ENCODE data around the gene STK32B. TPM values are rescaled to one million over a fixed set of nuclear protein-coding genes. Genes with fewer than 3 reads are reported as not detected.

The STK32B gene
- total and polyA plus RNA-seq, 2 of the 8 experiments (the other 6 are each of a cell fraction or from before 2014, with no cell fraction given) = 2.3 to 2.5 TPM

- H2BK20ac ChIP-seq (ENCODE audit: low read length) = no peak overlapping the region
- H4K20me1 ChIP-seq (replicated peaks in 1 of 2; ENCODE audit: control insufficient read depth in 1 of 2, insufficient read depth in 2 of 2, low read length in 2 of 2) = no peaks in the 10 kb centered on the region
- H2BK5ac ChIP-seq (ENCODE audit: low read depth, low read length) = no peak overlapping the region
- H3K9ac ChIP-seq (replicated peaks in 1 of 4; ENCODE audit: extremely low read depth in 1 of 4, low read depth in 3 of 4, low read length in 3 of 4) = no peak overlapping the region
- H3K4me2 ChIP-seq (ENCODE audit: insufficient read depth in 1 of 2, low read depth in 2 of 2, low read length in 2 of 2) = no peak overlapping the region
- H3K27ac ChIP-seq (ENCODE audit: low read depth, low read length) = no peak overlapping the region
- no peak overlapping the region for H4K8ac ChIP-seq (ENCODE audit: extremely low read depth, insufficient read depth, low read length)
- no peaks in the 10 kb centered on the region for H3K27me3 ChIP-seq (replicated peaks in 1 of 4; ENCODE audit: control insufficient read depth in 3 of 4, extremely low read depth in 1 of 4, insufficient read depth in 3 of 4, low read length in 3 of 4)
- H3K56ac ChIP-seq (replicated peaks; ENCODE audit: insufficient read length, low read depth, low read length) = no peak overlapping the region
- 87% methylated on average over 5 of the region's 5 CpGs; no CpG with 5 or more reads in 1 of the 2 experiments for WGBS, 2 experiments (ENCODE audit: extremely low coverage in 1 of 2, insufficient coverage in 1 of 2, insufficient read length in 1 of 2, insufficient replicate concordance in 2 of 2, low coverage in 1 of 2, low lambda C conversion rate in 2 of 2, missing lambda C conversion rate in 1 of 2)
- no peak overlapping the region for H3K4me3 ChIP-seq (ENCODE audit: extremely low read depth in 1 of 4, insufficient read depth in 2 of 4, low read depth in 3 of 4, low read length in 4 of 4)
- no peak overlapping the region for H3K18ac ChIP-seq (ENCODE audit: extremely low read depth, low read length)
- no peak overlapping the region for H2BK15ac ChIP-seq (ENCODE audit: low read length)
- H4K91ac ChIP-seq (replicated peaks; ENCODE audit: insufficient read length, low read length) = no peak overlapping the region
- H3K23ac ChIP-seq (ENCODE audit: insufficient read length) = no peak overlapping the region
- DNase-seq (ENCODE audit: low read depth in 1 of 2, low spot score in 2 of 2) (no peak), FAIRE-seq (no peak)
- no peak overlapping the region for H4K5ac ChIP-seq (ENCODE audit: insufficient read length, low read depth, low read length)
- no peak overlapping the region for H2BK12ac ChIP-seq (ENCODE audit: low read depth, low read length)
- no peaks in the 10 kb centered on the region for H3K79me2 ChIP-seq (ENCODE audit: control insufficient read depth in 1 of 2, insufficient read depth in 2 of 2, low read length in 2 of 2)
- no peak overlapping the region for H2AFZ ChIP-seq (ENCODE audit: low read length)
- no peak overlapping the region for H2AK5ac ChIP-seq (ENCODE audit: low read depth, low read length)
- no peaks in the 10 kb centered on the region for H3K36me3 ChIP-seq (ENCODE audit: control insufficient read depth in 2 of 4, insufficient read depth in 4 of 4, low read length in 3 of 4)
- no peak overlapping the region for H3K14ac ChIP-seq (ENCODE audit: insufficient read length)
- no peaks in the 10 kb centered on the region for H3K79me1 ChIP-seq (ENCODE audit: low read depth, low read length)
- POLR2A ChIA-PET (ENCODE audit: partially characterized antibody) = no interaction called here
- CTCF ChIA-PET (ENCODE audit: partially characterized antibody) = interaction anchor here (1.3 kb wide), 1 partner anchor 32 kb away, joined by 3 read pairs; no protein-coding TSS in a partner anchor
- H3K23me2 ChIP-seq (ENCODE audit: low read depth, low read length) = no peaks in the 10 kb centered on the region
- no peak overlapping the region for H2BK120ac ChIP-seq (replicated peaks; ENCODE audit: low read depth, low read length)
- H3K9me3 ChIP-seq (ENCODE audit: insufficient read depth in 2 of 2, low read depth in 1 of 2, low read length in 1 of 2) = no peaks in the 10 kb centered on the region; a peak in 1 of 4 replicates
- H3K4me1 ChIP-seq (replicated peaks in 1 of 4; ENCODE audit: control insufficient read depth in 3 of 4, insufficient read depth in 4 of 4, low read length in 3 of 4) = 0 out of 7 replicates have a peak, but pooled peaks cover 0 to 2% (median 0%) of the 10 kb centered on the region in 4 experiments
- H3K4ac ChIP-seq (replicated peaks; ENCODE audit: insufficient read length, low read depth, low read length) = no peak overlapping the region
- TF ChIP-seq BCL11A (IDR thresholded peaks at IDR 0.05; ENCODE audit: low read depth in 2 of 2, low read length in 2 of 2) (no peak), HDAC6 (IDR thresholded peaks at IDR 0.05; ENCODE audit: low read depth, low read length) (no peak), SUZ12 (IDR thresholded peaks at IDR 0.05; ENCODE audit: low read length) (no peak), CHD2 (IDR thresholded peaks at IDR 0.05; ENCODE audit: low read length) (no peak), SP4 (IDR thresholded peaks at IDR 0.05; ENCODE audit: low read length) (no peak), JUN (IDR thresholded peaks at IDR 0.05; ENCODE audit: low read depth, low read length) (no peak), SIRT6 (IDR thresholded peaks at IDR 0.05; ENCODE audit: low read length) (no peak), BRCA1 (IDR thresholded peaks at IDR 0.05; ENCODE audit: low read depth, low read length) (no peak), ATF3 (IDR thresholded peaks at IDR 0.05; ENCODE audit: insufficient read depth, low read depth, low read length) (no peak), CBX5 (IDR thresholded peaks at IDR 0.05; ENCODE audit: low read depth, low read length) (no peak), MAFK (IDR thresholded peaks at IDR 0.05; ENCODE audit: low read depth, low read length) (no peak), GTF2F1 (IDR thresholded peaks at IDR 0.05; ENCODE audit: borderline replicate concordance, low read depth, low read length) (no peak), TCF12 (IDR thresholded peaks at IDR 0.05; ENCODE audit: low read depth, low read length) (no peak), BACH1 (IDR thresholded peaks at IDR 0.05; ENCODE audit: low read length) (no peak), E2F6 (IDR thresholded peaks at IDR 0.05) (no peak)
These were observed 381.9 kb downstream of the STK32B start for GRCh38 chr4:5433196-5433595.

Measured in H1 (cell line).